ENCODE data around the gene PRKCH. TPM values are rescaled to one million over a fixed set of nuclear protein-coding genes. Genes with fewer than 3 reads are reported as not detected.

Gene PRKCH
- total and polyA plus RNA-seq, 2 of the 13 experiments (the other 11 are each of a cell fraction or from before 2014, with no cell fraction given) = 0.48 to 1.3 TPM

GRCh38 chr14:61513986-61514830, 192.8 kb downstream of the PRKCH start:
- 88% methylated on average over 10 of the region's 10 CpGs for WGBS (ENCODE audit: low lambda C conversion rate)
- ChIA-PET POLR2A (interaction anchor here (0.7 kb wide), 1 partner anchor 45 kb away, joined by 3 read pairs; no protein-coding TSS in a partner anchor), CTCF (ENCODE audit: low intra/inter-chr PET ratio, low total read pairs) (no interaction called here)
- Histone ChIP-seq H3K4me3 (replicated peaks in 1 of 3; ENCODE audit: insufficient read depth in 1 of 3, low read depth in 2 of 3, low read length in 3 of 3) (no peak overlapping the region), H4K20me1 (ENCODE audit: insufficient read depth, low read length) (no peaks in the 10 kb centered on the region), H3K9ac (ENCODE audit: insufficient read depth, low read depth, low read length) (no peak overlapping the region), H3K27me3 (ENCODE audit: control insufficient read depth in 1 of 2, insufficient read depth in 2 of 2, low read length in 2 of 2) (no peaks in the 10 kb centered on the region), H2AFZ (ENCODE audit: low read length) (no peak overlapping the region), H3K36me3 (replicated peaks in 1 of 2; ENCODE audit: control insufficient read depth in 1 of 2, insufficient read depth in 2 of 2, low read length in 2 of 2) (no peaks in the 10 kb centered on the region), H3K27ac (ENCODE audit: extremely low read length, insufficient read depth, low read length) (no peak overlapping the region), H3K9me3 (ENCODE audit: low read length) (no peaks in the 10 kb centered on the region), H3K79me2 (ENCODE audit: insufficient read depth, low read length) (no peaks in the 10 kb centered on the region), H3K4me1 (ENCODE audit: insufficient read depth, low read length) (peaks cover 57% of the 10 kb centered on the region), H3K4me2 (ENCODE audit: low read depth, low read length) (no peak overlapping the region)
- in situ Hi-C loops (cut with HindIII; ENCODE audit: extremely low pct_ligation_motif_present, low pct_unique_long_range_greater_than_20kb) = no loop called here
- DNase-seq (ENCODE audit: low spot score) = no peak
- BruUV-seq (replicated peaks) = no TSS peak
- ATAC-seq = no peak
- intact Hi-C loops (cut with micrococcal nuclease; ENCODE audit: unreplicated experiment) = no loop called here
- TF ChIP-seq ZNF460 (CRISPR knock-in tag; IDR thresholded peaks at IDR 0.05; ENCODE audit: borderline replicate concordance) (no peak), USF2 (IDR thresholded peaks at IDR 0.05; ENCODE audit: low read depth, low read length) (no peak), USF2 (CRISPR knock-in tag; IDR thresholded peaks at IDR 0.05; ENCODE audit: borderline replicate concordance) (no peak), KLF12 (CRISPR knock-in tag; IDR thresholded peaks at IDR 0.05; ENCODE audit: borderline replicate concordance) (no peak)
- TF ChIP-seq, protein P1, sequence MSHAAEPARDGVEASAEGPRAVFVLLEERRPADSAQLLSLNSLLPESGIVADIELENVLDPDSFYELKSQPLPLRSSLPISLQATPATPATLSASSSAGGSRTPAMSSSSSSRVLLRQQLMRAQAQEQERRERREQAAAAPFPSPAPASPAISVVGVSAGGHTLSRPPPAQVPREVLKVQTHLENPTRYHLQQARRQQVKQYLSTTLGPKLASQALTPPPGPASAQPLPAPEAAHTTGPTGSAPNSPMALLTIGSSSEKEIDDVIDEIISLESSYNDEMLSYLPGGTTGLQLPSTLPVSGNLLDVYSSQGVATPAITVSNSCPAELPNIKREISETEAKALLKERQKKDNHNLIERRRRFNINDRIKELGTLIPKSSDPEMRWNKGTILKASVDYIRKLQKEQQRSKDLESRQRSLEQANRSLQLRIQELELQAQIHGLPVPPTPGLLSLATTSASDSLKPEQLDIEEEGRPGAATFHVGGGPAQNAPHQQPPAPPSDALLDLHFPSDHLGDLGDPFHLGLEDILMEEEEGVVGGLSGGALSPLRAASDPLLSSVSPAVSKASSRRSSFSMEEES (CRISPR knock-in tag; IDR thresholded peaks at IDR 0.05) = no peak
- FAIRE-seq = no peak
